ENCODE data around the gene COL4A1.

The COL4A1 gene

GRCh38 chr13:110179857-110180147 is 127.2 kb downstream of the COL4A1 start:
- FAIRE-seq (no peak), DNase-seq (ENCODE audit: insufficient read length, low spot score) (no peak)

- no peak for FAIRE-seq
- DNase-seq (ENCODE audit: insufficient read length, low spot score), result no peak
Measured at GRCh38 chr13:110179116-110179856, 127.7 kb downstream of the COL4A1 start.

GRCh38 chr13:110177790-110178189 is 129.2 kb downstream of the COL4A1 start:
- no peak for FAIRE-seq
- DNase-seq (ENCODE audit: insufficient read length, low spot score), result no peak

GRCh38 chr13:110176431-110176830 is 130.5 kb downstream of the COL4A1 start:
- no peak for FAIRE-seq
- DNase-seq (ENCODE audit: insufficient read length, low spot score), result no peak

- FAIRE-seq (no peak), DNase-seq (ENCODE audit: insufficient read length, low spot score) (no peak)
Measured at GRCh38 chr13:110173247-110173818, 133.6 kb downstream of the COL4A1 start.

- FAIRE-seq, result no peak
Measured at GRCh38 chr13:110170882-110171281, 136.1 kb downstream of the COL4A1 start.

GRCh38 chr13:110170020-110170790 is 136.8 kb downstream of the COL4A1 start:
- FAIRE-seq, result no peak
- no peak for DNase-seq (ENCODE audit: insufficient read length, low spot score)

More at GRCh38 chr13:110170882-110171281, 136.1 kb downstream of the COL4A1 start:
- no peak for DNase-seq (ENCODE audit: insufficient read length, low spot score)

- DNase-seq (ENCODE audit: insufficient read length, low spot score) (no peak), FAIRE-seq (no peak)
Measured at GRCh38 chr13:110168999-110169933, 137.7 kb downstream of the COL4A1 start.

GRCh38 chr13:110166598-110166997 is 140.4 kb downstream of the COL4A1 start:
- DNase-seq (ENCODE audit: insufficient read length, low spot score) (no peak), FAIRE-seq (no peak)

- FAIRE-seq (no peak), DNase-seq (ENCODE audit: insufficient read length, low spot score) (no peak)
Measured at GRCh38 chr13:110164706-110165105, 142.3 kb downstream of the COL4A1 start.

- no peak for FAIRE-seq
- DNase-seq (ENCODE audit: insufficient read length, low spot score), result no peak
Measured at GRCh38 chr13:110162866-110163658, 143.9 kb downstream of the COL4A1 start.

GRCh38 chr13:110162053-110162452 is 144.9 kb downstream of the COL4A1 start:
- FAIRE-seq, result no peak
- no peak for DNase-seq (ENCODE audit: insufficient read length, low spot score)

GRCh38 chr13:110161112-110161882 is 145.7 kb downstream of the COL4A1 start:
- FAIRE-seq, result no peak
- DNase-seq (ENCODE audit: insufficient read length, low spot score), result no peak

- DNase-seq (ENCODE audit: insufficient read length, low spot score) (no peak), FAIRE-seq (no peak)
Measured at GRCh38 chr13:110158226-110158625, 148.7 kb downstream of the COL4A1 start.

- DNase-seq (ENCODE audit: insufficient read length, low spot score), result no peak
- FAIRE-seq, result no peak
Measured at GRCh38 chr13:110157718-110158117, 149.2 kb downstream of the COL4A1 start.

GRCh38 chr13:110156301-110157049 is 150.5 kb downstream of the COL4A1 start:
- FAIRE-seq, result no peak
- no peak for DNase-seq (ENCODE audit: insufficient read length, low spot score)

- no peak for DNase-seq (ENCODE audit: insufficient read length, low spot score)
- no peak for FAIRE-seq
Measured at GRCh38 chr13:110155072-110155471, 151.9 kb downstream of the COL4A1 start.

- FAIRE-seq (no peak), DNase-seq (ENCODE audit: insufficient read length, low spot score) (no peak)
Measured at GRCh38 chr13:110154410-110154933, 152.5 kb downstream of the COL4A1 start.
